Gastroesophageal sphincter (tissue), 3 donors: ENCODE results near the gene SORBS1.

Experiments used
- CTCF ChIP-seq, 4 experiments: fragments of 200-600 bp in 2 of 4; fragments of 450-650 bp in 2 of 4; sonication (generic) in 1 of 4; IDR thresholded peaks; one replicate each; pipeline ENCODE4 v1.5.1; 2017 to 2019; ENCODE audit warnings: antibody characterized with exemption in 4 of 4, mild to moderate bottlenecking in 2 of 4, moderate library complexity in 2 of 4
- EP300 ChIP-seq: sonication (generic); formaldehyde crosslinking; IDR thresholded peaks from one replicate; pipeline ENCODE4 v1.6.1; 2017; ENCODE audit warnings: antibody characterized with exemption, mild to moderate bottlenecking
- POLR2A ChIP-seq, 2 donors: fragments of 450-650 bp; IDR thresholded peaks; one replicate each; pipeline ENCODE4 v1.6.1; 2017; ENCODE audit warnings: antibody characterized with exemption in 2 of 2, mild to moderate bottlenecking in 2 of 2, moderate library complexity in 1 of 2
- POLR2AphosphoS5 ChIP-seq: sonication (generic); formaldehyde crosslinking; IDR thresholded peaks from one replicate; pipeline ENCODE4 v1.6.1; 2017; ENCODE audit warnings: antibody characterized with exemption

- TF ChIP-seq POLR2AphosphoS5 (peak; percentile 6), CTCF (IDR thresholded peaks at IDR 0.05) (no peak), EP300 (no peak), POLR2A (IDR thresholded peaks at IDR 0.05) (no peak)
Observed at GRCh38 chr10:95545981-95546380, 15.2 kb downstream of the SORBS1 start.
